ENCODE data around the gene TJP2.

DNA sequence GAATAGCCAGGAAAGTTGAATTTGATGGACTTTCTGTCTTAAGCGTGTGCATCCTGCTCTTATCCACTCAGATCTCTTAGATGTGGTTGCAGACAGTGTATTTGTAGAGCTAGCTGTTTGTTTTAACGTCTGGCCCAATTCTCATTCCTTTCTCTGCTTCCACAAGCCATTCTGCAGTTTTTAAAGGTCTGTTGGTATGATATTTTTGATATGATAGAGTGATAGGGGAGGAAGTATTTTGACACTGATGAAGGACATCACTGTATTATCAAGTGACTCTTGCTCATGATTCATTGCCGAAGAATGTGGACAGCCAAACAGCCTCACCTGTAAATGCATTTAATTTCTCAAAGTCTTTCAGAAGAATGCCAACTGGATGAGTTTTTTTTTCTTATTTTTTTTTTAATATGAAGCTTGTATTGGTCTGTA is 4.5 kb downstream of the TJP2 start:
- TF ChIP-seq, protein P1, sequence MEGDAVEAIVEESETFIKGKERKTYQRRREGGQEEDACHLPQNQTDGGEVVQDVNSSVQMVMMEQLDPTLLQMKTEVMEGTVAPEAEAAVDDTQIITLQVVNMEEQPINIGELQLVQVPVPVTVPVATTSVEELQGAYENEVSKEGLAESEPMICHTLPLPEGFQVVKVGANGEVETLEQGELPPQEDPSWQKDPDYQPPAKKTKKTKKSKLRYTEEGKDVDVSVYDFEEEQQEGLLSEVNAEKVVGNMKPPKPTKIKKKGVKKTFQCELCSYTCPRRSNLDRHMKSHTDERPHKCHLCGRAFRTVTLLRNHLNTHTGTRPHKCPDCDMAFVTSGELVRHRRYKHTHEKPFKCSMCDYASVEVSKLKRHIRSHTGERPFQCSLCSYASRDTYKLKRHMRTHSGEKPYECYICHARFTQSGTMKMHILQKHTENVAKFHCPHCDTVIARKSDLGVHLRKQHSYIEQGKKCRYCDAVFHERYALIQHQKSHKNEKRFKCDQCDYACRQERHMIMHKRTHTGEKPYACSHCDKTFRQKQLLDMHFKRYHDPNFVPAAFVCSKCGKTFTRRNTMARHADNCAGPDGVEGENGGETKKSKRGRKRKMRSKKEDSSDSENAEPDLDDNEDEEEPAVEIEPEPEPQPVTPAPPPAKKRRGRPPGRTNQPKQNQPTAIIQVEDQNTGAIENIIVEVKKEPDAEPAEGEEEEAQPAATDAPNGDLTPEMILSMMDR (IDR thresholded peaks at IDR 0.05): no peak
- no peak for TF ChIP-seq POLR2A (IDR thresholded peaks at IDR 0.05)
- TF ChIP-seq EP300 (IDR thresholded peaks at IDR 0.05): no peak
- TF ChIP-seq POLR2AphosphoS5 (IDR thresholded peaks at IDR 0.05): no peak

All from suprapubic skin (tissue), 4 donors.